Head of caudate nucleus (tissue), 42 donors: ENCODE measurements around the gene GSS.

Experiments used
- DNase-seq, 42 donors: peaks; one replicate each; pipeline versions ENCODE4 v3.0.0 to v3.0.0-alpha.2; 2020 to 2021; ENCODE audit warnings: mixed read lengths in 7 of 42
- intact Hi-C: fragments of 100-400 bp; cut with DNase I; formaldehyde crosslinking; loops from one replicate; pipeline ENCODE4 v1.15.0; 2022

Gene GSS

DNA sequence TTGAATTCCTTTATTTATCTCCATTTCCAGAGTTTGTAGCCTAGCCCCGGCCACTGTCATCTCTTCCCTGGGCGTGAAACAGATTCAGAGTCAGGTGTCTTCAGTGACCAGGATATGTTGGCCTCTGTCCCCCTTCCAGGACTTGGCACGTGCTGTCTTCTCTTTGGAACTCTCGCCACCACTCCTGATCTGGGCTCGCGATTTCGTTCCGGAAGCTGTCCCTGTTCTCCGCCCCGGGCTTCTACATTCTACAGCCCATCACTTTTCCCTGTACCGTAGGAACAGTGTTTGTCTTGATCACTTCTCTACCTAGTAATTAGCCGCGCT lies 739 bp downstream of the GSS start:
- DNase-seq: peak in 10 of 42 donors; percentile 7 to 52 (median 26)
- intact Hi-C loops: loop anchor here (5.0 kb wide), 2 partner anchors 83 to 137 kb away; partner anchors contain the start of genes GGT7 and TRPC4AP

DNA sequence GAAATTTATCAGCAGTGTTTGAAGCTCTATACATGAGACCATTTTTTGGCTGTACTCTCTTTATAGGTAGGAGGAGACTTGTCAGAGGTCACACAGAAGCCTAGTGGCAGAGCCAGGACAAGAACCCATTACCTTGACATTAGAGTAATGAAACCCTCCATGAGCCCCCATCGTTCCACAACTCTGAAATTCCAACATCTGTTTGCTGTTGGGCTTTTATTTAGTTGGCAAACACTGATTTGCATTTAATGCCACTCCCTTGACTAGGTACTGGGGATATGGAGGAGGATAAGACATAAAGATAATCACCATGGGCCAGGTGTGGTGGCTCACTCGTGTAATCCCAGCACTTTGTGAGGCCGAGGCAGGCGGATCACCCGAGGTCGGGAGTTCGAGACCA lies 1.6 kb downstream of the GSS start:
- intact Hi-C loops: no loop called here
- no peak for DNase-seq

DNA sequence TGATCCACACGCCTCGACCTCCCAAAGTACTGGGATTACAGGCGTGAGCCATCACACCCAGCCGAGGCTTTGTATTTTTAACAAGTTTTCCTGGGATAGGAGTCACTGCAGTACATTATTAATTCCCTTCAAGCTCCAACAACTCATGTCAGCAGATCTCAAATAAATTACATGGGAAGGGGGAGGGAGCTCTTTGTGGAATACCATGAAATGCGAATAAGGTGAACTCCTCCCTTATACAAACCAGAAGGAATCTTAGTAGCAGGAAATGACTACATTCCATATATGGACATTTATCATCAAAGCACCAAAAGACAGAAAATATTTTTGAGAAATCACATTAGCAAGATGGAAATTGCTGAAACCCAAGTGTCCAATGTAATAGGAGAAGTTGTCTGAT lies 2.9 kb downstream of the GSS start:
- no peak for DNase-seq
- intact Hi-C loops: no loop called here

DNA sequence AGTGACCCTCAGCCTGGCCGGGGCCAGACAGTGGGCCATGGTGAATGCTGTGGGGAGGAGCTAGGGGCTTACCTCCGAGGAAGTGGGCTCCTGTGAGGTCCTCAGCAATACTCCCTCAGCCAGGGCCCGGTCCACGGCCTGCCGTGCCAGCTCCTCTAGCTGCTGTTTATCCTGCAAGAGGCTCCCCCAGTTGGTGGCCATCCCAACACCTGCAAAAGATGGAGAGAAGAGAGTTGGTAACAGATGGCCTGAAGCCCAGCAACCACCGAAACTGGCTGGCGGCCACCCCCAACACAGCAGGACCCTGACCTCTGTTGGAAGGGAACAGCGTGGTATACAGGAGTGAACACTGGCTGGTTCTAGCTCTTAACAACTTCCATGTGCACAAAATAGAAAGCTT lies 4.0 kb downstream of the GSS start:
- DNase-seq: peak in 1 of 42 donors; percentile 38
- intact Hi-C loops: no loop called here

DNA sequence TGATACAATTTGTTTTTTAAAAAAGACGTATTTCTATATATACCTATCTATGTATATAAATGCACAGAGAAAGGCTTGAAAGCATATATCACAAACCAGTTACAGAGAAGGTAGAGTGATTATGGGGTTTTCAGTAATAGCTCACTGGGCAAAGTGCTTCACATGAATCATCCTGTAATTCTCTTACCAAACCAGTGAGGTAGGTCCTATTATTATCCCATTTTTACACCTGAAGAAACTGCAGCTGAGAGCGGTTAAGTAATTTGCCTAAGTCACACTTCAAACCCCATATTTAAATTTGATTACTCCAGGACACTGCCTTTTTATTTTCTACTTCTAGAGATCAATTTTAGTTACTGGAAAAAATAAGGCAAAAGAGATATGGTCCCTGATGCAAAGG lies 4.4 kb downstream of the GSS start:
- DNase-seq: no peak
- intact Hi-C loops: no loop called here

DNA sequence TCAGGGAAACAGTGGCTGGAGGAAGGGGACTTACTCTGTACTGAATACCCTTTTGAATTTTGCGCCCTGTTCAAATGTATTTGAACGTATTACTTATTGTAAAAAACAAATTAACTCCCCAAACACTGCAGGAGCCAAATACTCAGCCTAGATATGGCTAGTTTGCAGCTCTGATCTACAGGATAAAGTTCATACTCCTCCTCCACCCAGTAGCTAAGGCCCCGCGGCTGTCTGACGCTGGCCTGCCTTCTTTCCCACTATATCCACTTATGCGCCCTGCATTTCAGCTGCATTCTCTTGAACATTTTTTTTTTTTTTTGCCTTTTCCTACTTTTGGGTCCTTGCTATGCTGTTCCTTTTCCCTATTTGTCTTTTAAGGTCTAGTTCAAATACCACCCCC lies 6.5 kb downstream of the GSS start:
- no peak for DNase-seq
- intact Hi-C loops: no loop called here

DNA sequence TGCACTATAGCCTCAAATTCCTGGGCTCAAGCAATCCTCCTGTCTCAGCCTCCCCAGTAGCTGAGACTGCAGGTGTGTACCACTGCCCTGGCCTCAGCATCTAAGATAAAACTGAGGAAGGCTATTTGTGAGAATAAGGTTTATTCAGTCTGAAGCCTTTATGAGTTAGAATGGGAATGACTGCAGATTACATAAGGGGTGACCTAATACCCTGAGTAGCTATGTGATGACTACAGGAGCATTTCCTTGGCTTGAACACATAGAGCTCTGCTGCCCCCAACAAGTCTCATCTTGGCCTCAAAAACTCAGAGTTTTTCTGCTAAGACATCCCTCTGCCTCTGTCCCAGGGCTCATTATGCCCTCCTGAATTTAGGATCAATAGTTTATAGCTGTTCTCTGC lies 7.6 kb downstream of the GSS start:
- intact Hi-C loops: no loop called here
- DNase-seq: no peak

DNA sequence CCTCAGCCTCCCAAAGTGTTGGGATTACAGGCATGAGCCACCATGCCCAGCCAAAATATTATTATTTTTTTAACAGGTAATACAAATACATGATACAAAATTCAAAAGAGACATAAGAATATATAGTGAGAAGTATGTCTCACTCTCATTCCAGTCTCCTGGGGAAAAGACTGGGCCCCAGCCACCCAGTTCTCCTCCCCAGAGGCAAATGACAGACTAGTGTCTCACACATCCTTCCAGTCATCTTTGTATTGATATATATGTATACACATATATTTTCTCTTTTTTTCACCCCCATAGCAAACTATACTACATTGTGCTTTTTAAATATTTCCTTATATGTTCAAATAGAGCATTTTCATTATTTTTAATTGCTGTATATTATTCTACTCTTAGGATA lies 8.3 kb downstream of the GSS start:
- DNase-seq: no peak

DNA sequence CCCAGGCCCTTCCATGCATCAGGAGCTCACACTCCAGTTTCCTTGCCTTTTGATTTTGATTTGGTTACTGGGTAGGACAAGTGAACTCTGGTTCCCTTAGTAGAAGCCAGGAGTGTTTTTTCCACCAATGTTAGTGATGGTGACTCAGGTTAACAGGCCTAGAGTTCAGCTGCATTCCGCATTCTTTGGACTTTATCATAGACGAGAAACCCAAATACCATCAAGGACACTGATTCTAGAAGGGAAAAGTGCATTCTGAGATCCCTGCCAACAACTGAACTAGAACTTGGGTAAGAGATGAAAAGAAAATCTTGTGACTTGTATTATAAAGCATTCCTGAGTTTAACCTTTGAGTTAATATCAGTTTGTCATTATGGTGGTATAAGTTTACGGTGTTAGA lies 8.9 kb downstream of the GSS start:
- intact Hi-C loops: no loop called here
- DNase-seq: no peak

More for the DNA sequence above, 8.3 kb downstream of the GSS start:
- intact Hi-C loops: no loop called here

DNA sequence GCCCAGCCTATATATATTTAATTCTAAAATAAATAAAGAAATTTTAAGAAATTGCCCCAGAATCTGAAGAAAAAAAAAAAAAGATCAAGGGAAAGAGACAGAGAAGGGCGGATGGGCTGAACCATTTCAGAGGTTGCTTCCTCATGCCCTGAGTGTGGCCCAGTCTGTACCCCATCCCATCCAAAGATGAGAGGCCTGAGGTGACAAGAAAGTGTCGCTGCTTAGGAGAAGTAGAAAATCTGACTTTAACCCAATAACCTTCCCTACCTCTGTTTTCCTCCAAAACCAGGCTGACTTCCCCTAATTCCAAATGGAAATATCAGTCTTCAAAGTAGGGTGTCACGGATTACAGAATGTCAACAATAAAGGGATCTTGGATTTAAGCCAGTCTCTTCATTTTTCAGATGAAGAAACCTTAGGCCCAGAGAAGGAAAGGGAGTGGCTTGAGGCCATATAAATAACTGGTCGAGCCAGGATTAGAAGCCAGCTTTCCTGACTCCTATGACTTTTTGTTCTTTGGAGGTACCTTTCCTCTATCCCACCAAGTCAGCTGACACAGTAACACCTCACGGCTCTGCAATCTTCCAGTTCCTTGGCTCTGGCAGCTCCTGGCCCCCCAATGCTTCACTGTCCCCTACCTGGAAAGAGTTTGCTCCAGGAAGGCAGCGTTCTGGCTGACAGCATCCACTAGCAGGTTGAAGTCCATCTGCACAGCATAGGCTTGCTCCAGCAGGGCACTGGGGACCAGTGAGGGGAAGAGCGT lies 10.1 kb downstream of the GSS start:
- DNase-seq: no peak

DNA sequence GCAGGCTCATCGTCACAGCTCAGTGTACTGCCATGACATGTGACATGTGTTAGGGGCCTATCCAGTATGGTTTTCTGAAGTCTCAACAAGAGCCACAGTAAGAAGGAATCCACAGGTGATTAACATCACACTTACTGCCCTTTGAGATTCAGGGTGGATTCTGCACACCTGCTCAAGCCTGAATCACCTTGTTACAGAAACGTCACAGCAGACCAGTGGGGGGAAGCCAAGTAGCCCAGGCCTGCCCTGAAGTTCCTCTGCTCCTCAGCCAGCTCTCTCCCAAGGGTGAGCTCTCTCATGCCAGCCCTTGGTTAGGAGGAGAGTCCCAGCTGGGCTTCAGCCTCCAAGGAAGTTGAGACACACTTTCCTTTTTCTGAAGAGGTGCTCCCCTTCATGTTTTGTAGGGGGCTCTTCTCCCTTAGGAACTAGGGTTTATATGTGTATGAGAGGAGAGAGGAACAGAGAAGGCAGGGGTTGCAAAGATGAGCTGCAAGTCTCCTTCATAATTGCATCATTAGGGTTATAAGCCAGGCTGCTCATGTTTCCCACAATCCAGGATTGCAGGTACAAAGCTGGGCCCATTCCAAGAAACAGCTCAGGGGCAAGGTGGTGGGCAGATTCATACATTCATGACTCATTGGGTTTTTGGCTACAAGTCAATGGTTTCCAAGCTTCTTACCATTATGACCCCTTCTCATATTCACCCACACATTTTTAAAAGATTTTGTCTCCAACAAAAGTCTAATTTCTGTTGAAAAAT lies 11.6 kb downstream of the GSS start:
- no peak for DNase-seq
- intact Hi-C loops: no loop called here

More for the DNA sequence above, 10.1 kb downstream of the GSS start:
- intact Hi-C loops: no loop called here

DNA sequence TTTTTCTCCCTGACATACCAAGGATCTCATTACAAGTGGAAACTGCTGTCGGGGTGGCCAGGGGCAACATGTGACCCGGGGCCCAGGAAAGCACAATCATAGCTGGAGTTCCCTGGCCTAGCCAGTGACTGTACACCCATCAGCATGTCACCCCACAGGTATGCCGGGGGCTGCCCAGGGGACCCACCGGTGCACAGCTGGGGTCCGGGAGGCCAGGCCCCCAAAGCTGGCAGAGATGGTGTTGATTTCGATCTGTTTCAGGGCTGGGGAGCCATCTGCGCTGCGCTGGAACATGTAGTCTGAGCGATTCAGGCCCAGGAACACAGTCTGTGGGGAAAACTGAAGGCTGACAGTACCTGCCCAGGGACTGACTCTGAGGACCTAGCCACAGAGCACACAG lies 13.3 kb downstream of the GSS start:
- no peak for DNase-seq
- intact Hi-C loops: no loop called here

DNA sequence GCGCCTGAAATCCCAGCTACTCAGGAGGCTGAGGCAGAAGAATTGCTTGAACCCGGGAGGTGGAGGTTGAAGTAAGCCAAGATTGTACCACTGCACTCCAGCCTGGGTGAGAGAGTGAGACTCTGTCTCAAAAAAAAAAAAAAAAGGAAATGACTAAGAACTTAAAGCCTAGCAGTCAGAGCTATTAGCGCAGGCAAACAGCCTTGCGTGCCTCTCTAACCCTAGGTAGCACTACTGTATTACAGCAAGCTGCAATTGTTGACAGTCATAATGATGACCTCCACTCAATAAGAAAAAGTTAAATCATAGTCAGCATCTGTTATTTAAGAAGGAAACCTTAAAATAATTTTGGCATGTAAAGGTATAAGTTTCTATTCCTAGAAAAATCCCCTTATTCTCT lies 14.4 kb downstream of the GSS start:
- intact Hi-C loops: no loop called here
- no peak for DNase-seq

DNA sequence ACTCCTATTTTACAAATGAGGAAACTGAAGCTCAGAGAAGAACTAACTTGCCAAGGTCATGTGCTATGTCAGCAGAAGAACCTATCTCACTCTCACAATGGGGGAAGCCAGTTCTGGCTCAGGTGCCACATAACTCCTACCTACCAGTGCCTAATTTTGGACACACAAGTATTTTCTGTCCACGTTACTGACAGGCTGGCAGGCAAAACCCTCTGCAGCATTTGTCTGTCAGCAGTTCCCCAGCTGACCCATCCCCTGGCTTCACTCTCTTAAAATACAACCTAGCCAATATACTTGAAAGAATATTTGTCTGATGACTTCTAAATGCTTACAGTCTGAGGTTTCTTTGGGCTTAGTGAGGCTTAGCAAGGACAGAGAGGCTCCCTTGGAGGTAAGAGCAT lies 15.5 kb downstream of the GSS start:
- intact Hi-C loops: no loop called here
- DNase-seq: no peak

DNA sequence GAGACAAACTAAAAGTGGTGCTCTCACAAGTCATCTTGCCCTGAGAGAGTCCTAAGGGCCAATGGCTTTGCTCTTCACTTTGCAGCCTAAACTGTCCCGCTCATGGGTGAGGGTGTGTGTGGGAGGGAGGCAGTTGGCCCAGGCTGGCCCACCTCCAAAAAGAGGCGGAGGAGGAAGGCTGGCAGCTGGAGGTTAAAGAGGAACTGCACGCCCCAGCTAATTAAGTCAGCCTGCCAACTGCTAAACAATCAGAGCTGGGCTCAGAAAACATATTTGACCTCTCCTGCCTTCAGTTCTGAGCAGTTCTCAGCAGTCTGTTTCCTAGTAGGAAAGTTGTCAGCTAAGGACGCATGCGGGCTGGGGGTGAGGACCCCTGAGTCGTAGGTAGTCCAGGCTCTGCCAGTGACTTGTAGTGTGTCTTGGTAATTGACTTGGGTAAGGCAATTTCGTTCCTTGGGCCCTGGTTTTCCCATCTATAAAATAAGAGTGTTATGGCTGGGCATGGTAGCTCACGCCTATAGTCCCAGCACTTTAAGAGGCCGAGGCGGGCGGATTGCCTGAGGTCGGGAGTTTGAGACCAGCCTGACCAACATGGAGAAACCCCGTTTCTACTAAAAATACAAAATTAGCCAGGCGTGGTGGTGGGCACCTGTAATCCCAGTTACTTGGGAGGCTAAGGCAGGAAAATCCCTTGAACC lies 17.0 kb downstream of the GSS start:
- DNase-seq: peak in 41 of 42 donors; percentile 8 to 73 (median 48)
- intact Hi-C loops: no loop called here

DNA sequence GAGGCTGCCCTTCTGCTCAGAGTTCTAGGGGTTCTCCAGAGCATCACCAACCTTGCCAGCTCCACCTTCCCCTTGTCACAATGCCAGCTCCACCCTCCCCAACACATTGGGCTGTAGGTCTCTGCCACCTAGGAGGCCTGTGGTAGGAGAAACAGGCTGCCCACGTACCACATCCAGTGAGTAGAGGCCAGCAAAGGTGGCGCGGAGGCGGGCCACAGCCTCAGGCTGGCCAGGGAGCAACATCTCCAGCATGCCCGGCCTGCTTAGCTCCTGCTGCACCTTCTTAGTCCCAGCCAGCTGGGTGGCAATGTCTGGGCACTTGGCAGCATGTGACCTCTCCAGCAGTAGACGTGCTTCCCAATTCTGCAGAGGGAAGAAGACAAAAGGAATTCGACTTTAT lies 23.8 kb downstream of the GSS start:
- intact Hi-C loops: no loop called here
- DNase-seq: no peak

DNA sequence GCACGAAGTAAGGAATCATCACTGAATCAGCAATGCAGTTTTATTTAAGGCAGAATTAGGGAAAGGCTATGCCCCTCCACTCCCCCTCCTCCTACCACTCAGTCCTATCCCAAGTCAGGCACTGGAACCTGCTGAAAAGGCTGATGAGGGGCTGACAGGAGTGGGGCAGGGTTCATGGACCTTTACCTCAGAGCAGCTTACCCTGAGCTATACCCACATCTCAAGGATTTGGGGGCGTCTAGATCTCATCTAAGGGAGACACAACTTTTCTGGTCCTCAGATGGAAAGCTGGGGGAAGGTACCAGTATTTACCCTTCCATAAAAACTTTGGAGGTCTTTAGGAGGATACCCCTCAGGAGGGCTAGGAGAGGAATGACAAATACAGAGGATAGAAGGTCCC lies 27.2 kb downstream of the GSS start:
- intact Hi-C loops: no loop called here
- DNase-seq: no peak

DNA sequence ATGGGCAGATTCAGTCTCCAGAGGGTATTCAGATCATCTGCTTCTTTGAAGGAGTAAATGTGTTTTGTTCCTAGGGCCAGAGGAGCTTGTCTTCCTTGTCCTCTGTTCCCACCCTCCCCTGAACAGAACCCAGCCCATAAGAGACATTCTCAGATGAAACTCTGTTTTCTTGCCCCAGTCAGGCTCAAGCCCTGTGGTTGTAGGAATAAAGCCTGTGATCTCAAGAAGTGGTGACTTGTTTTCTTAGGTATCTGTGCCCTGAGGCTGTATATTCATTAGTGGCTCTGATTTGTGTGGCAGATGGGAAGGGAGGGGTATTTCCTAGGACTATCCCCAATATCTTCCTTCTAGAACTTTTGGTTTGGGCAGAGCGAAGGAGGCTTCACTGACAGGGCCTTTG lies 27.9 kb downstream of the GSS start:
- intact Hi-C loops: no loop called here
- DNase-seq: no peak

DNA sequence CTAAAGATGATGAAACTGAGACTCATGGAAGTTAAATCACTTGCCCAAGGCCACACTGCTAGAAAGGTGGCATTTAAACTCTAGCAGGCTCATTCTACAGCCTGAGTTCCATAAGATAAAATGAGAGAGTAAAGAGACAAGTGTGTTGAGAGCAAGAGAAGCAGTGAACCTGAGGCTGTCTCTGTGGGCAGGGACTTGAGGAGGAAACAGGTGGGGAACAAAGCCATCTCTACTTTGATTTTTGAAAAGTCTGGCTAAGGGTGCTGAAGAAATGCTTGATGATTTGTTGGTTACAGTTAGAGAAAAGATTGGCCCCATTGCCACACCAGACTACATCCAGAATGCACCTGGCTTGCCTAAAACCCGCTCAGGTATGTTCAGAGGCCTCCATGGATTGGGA lies 29.0 kb downstream of the GSS start:
- intact Hi-C loops: no loop called here
- no peak for DNase-seq

DNA sequence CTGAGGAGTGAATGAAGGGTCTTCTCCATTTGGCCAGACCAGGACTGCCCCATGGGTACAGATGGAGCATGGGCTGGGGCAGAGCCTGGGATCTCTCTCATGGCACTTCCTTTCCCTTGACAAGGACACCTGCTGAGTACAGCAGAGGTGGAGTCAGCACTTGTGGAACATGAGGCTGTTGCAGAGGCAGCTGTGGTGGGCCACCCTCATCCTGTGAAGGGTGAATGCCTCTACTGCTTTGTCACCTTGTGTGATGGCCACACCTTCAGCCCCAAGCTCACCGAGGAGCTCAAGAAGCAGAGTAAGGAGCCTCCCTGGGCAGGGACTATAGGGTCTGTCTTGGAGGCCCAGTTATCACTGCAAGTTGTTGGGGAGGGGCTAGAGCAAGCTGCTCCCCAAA lies 29.6 kb downstream of the GSS start:
- intact Hi-C loops: no loop called here
- no peak for DNase-seq
